ENCODE measurements around the gene CENPS.

DNA sequence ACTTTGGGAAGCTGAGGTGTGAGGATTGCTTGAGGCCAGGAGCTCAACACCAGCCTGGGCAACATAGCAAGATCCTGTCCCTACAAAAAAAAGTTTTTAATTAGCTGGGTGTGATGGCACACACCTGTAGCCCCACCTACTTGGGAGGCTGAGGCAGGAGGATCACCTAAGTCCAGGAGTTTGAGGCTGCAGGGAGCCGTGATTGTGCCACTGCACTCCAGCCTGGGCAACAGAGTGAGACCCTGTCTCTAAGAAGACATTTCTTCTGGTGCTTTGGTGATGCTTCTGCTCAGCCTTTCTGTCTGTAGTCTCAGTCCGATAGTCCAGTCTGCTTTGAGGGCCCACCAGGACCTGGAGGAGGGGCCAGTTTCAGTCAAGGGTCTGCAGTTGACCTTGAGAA, 23.0 kb upstream of the CENPS start:
- no peak for TF ChIP-seq POLR2AphosphoS5 (IDR thresholded peaks at IDR 0.05; ENCODE audit: low read depth)
- TF ChIP-seq, protein P1, sequence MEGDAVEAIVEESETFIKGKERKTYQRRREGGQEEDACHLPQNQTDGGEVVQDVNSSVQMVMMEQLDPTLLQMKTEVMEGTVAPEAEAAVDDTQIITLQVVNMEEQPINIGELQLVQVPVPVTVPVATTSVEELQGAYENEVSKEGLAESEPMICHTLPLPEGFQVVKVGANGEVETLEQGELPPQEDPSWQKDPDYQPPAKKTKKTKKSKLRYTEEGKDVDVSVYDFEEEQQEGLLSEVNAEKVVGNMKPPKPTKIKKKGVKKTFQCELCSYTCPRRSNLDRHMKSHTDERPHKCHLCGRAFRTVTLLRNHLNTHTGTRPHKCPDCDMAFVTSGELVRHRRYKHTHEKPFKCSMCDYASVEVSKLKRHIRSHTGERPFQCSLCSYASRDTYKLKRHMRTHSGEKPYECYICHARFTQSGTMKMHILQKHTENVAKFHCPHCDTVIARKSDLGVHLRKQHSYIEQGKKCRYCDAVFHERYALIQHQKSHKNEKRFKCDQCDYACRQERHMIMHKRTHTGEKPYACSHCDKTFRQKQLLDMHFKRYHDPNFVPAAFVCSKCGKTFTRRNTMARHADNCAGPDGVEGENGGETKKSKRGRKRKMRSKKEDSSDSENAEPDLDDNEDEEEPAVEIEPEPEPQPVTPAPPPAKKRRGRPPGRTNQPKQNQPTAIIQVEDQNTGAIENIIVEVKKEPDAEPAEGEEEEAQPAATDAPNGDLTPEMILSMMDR (IDR thresholded peaks at IDR 0.05; ENCODE audit: insufficient read depth, low read length): no peak

Measured in HL-60 (cell line).